ENCODE measurements around the gene SHF. TPM values are rescaled to one million over a fixed set of nuclear protein-coding genes. Genes with fewer than 3 reads are reported as not detected.

SHF gene
- total and polyA plus RNA-seq, 2 donors (not counting 1 experiment from before 2014, with no cell fraction given): 1.6 to 15.4 TPM

GRCh38 chr15:45139770-45140169, 48.0 kb downstream of the SHF start:
- H3K27ac ChIP-seq (ENCODE audit: low read length in 2 of 2): no peak overlapping the region
- no peaks in the 10 kb centered on the region for H3K36me3 ChIP-seq (replicated peaks in 1 of 2; ENCODE audit: control extremely low read depth in 1 of 2, control insufficient read depth in 1 of 2, extremely low read depth in 1 of 2, insufficient read depth in 2 of 2, low read length in 1 of 2)
- intact Hi-C loops (cut with micrococcal nuclease): no loop called here
- Mint-ChIP-seq H3K27ac (no peak overlapping the region), H3K4me1 (peaks cover 8% of the 10 kb centered on the region), H3K27me3 (peaks cover 19% of the 10 kb centered on the region), H3K9me3 (ENCODE audit: insufficient read depth) (no peaks in the 10 kb centered on the region), H3K4me3 (no peak overlapping the region)
- ChIA-PET CTCF (interaction anchor here (0.5 kb wide), 1 partner anchor 302 kb away, joined by 3 read pairs; no protein-coding TSS in a partner anchor), POLR2A (no interaction called here)
- TF ChIP-seq CTCF (IDR thresholded peaks at IDR 0.05) (no peak), EZH2 (IDR thresholded peaks at IDR 0.05; ENCODE audit: borderline replicate concordance, insufficient read depth, low read depth, low read length, poor library complexity, severe bottlenecking) (no peak)
- no peak overlapping the region for H3K4me3 ChIP-seq (ENCODE audit: control extremely low read depth in 1 of 5, extremely low read depth in 1 of 5, insufficient read depth in 1 of 5, low read depth in 2 of 5, low read length in 4 of 5)
- peaks cover 0 to 24% (median 10%) of the 10 kb centered on the region in 4 experiments for H3K27me3 ChIP-seq (replicated peaks in 1 of 4; ENCODE audit: control extremely low read depth in 1 of 4, control insufficient read depth in 3 of 4, insufficient read depth in 4 of 4, low read length in 3 of 4)
- 94% methylated on average over 5 of the region's 6 CpGs for WGBS (ENCODE audit: insufficient coverage)
- H3K9me3 ChIP-seq (ENCODE audit: control extremely low read depth in 1 of 3, control insufficient read depth in 2 of 3, insufficient read depth in 1 of 3, low read length in 2 of 3): peaks cover 0 to 2% (median 0%) of the 10 kb centered on the region in 3 donors
- H3K9ac ChIP-seq (ENCODE audit: low read length): no peak overlapping the region
- peaks cover 11 to 13% of the 10 kb centered on the region in 2 donors for H3K4me1 ChIP-seq (ENCODE audit: control insufficient read depth in 2 of 2, insufficient read depth in 2 of 2, low read length in 2 of 2)
- no peak overlapping the region for H3K4me2 ChIP-seq (replicated peaks; ENCODE audit: low read depth, low read length, poor library complexity, severe bottlenecking)
- H4K20me1 ChIP-seq (ENCODE audit: control insufficient read depth, insufficient read depth, low read length, poor library complexity, severe bottlenecking): no peaks in the 10 kb centered on the region
- H2AFZ ChIP-seq (ENCODE audit: insufficient read depth, low read depth, low read length, poor library complexity, severe bottlenecking): no peak overlapping the region
- no peak for DNase-seq
- no peaks in the 10 kb centered on the region for H3K79me2 ChIP-seq (ENCODE audit: control insufficient read depth, insufficient read depth, low read length)
- no peak for ATAC-seq (ENCODE audit: low read depth)

GRCh38 chr15:45138814-45139765, 48.7 kb downstream of the SHF start:
- no peaks in the 10 kb centered on the region for H4K20me1 ChIP-seq (ENCODE audit: control insufficient read depth, insufficient read depth, low read length, poor library complexity, severe bottlenecking)
- H3K79me2 ChIP-seq (ENCODE audit: control insufficient read depth, insufficient read depth, low read length): no peaks in the 10 kb centered on the region
- no peaks in the 10 kb centered on the region for H3K36me3 ChIP-seq (replicated peaks in 1 of 2; ENCODE audit: control extremely low read depth in 1 of 2, control insufficient read depth in 1 of 2, extremely low read depth in 1 of 2, insufficient read depth in 2 of 2, low read length in 1 of 2)
- CTCF ChIA-PET: interaction anchor here (0.5 kb wide), 1 partner anchor 303 kb away, joined by 3 read pairs; no protein-coding TSS in a partner anchor
- peaks cover 0 to 31% (median 15%) of the 10 kb centered on the region in 4 experiments for H3K27me3 ChIP-seq (replicated peaks in 1 of 4; ENCODE audit: control extremely low read depth in 1 of 4, control insufficient read depth in 3 of 4, insufficient read depth in 4 of 4, low read length in 3 of 4)
- POLR2A ChIA-PET: no interaction called here
- intact Hi-C loops (cut with micrococcal nuclease): no loop called here
- TF ChIP-seq CTCF (IDR thresholded peaks at IDR 0.05): no peak
- TF ChIP-seq EZH2 (IDR thresholded peaks at IDR 0.05; ENCODE audit: borderline replicate concordance, insufficient read depth, low read depth, low read length, poor library complexity, severe bottlenecking): no peak
- no peak overlapping the region for H3K9ac ChIP-seq (ENCODE audit: low read length)
- Mint-ChIP-seq H3K27me3 (peaks cover 26% of the 10 kb centered on the region), H3K4me1 (peaks cover 13% of the 10 kb centered on the region), H3K27ac (no peak overlapping the region), H3K4me3 (no peak overlapping the region), H3K9me3 (ENCODE audit: insufficient read depth) (no peaks in the 10 kb centered on the region)
- WGBS (ENCODE audit: insufficient coverage): 100% methylated on average over 8 of the region's 12 CpGs
- peaks cover 12 to 15% of the 10 kb centered on the region in 2 donors for H3K4me1 ChIP-seq (ENCODE audit: control insufficient read depth in 2 of 2, insufficient read depth in 2 of 2, low read length in 2 of 2)
- H3K9me3 ChIP-seq (ENCODE audit: control extremely low read depth in 1 of 3, control insufficient read depth in 2 of 3, insufficient read depth in 1 of 3, low read length in 2 of 3): peaks cover 0 to 6% (median 0%) of the 10 kb centered on the region in 3 donors
- no peak for DNase-seq
- no peak overlapping the region for H3K4me3 ChIP-seq (ENCODE audit: control extremely low read depth in 1 of 5, extremely low read depth in 1 of 5, insufficient read depth in 1 of 5, low read depth in 2 of 5, low read length in 4 of 5)
- no peak overlapping the region for H3K4me2 ChIP-seq (replicated peaks; ENCODE audit: low read depth, low read length, poor library complexity, severe bottlenecking)
- no peak for ATAC-seq (ENCODE audit: low read depth)
- no peak overlapping the region for H2AFZ ChIP-seq (ENCODE audit: insufficient read depth, low read depth, low read length, poor library complexity, severe bottlenecking)
- no peak overlapping the region for H3K27ac ChIP-seq (ENCODE audit: low read length in 2 of 2)

All from B cell (primary cell).